Chondrocyte (in vitro differentiated cells): ENCODE data around the gene TBL1Y. TPM values are rescaled to one million over a fixed set of nuclear protein-coding genes. Genes with fewer than 3 reads are reported as not detected.

Experiments
- DNase-seq: peaks from one replicate; pipeline ENCODE4 v3.0.0; 2021; ENCODE audit warnings: mixed read lengths, low spot score
- H3K27ac Mint-ChIP-seq: one replicate; pipeline ENCODE4 v1.8.0; 2021; ENCODE audit warnings: mild to moderate bottlenecking, moderate library complexity, mixed read lengths; ENCODE audit not compliant: unreplicated experiment
- H3K27me3 Mint-ChIP-seq: 2 replicates; pipeline ENCODE4 v1.8.0; 2021; ENCODE audit warnings: low read depth, mixed read lengths
- H3K36me3 Mint-ChIP-seq: 2 replicates; pipeline ENCODE4 v1.8.0; 2021; ENCODE audit warnings: low read depth, mixed read lengths
- H3K4me1 Mint-ChIP-seq: 2 replicates; pipeline ENCODE4 v1.8.0; 2021; ENCODE audit warnings: low read depth, mild to moderate bottlenecking, mixed read lengths
- H3K4me3 Mint-ChIP-seq: one replicate; pipeline ENCODE4 v1.8.0; 2021; ENCODE audit warnings: mild to moderate bottlenecking, moderate library complexity, mixed read lengths; ENCODE audit not compliant: unreplicated experiment
- H3K9me3 Mint-ChIP-seq: 2 replicates; pipeline ENCODE4 v1.8.0; 2021; ENCODE audit warnings: low read depth, mixed read lengths
- CTCF ChIP-seq: fragments of 200-600 bp; sonication (generic); IDR thresholded peaks from 2 replicates; pipeline ENCODE4 v1.5.0; 2021; ENCODE audit warnings: antibody characterized with exemption, mild to moderate bottlenecking, moderate library complexity
- total RNA-seq: library from RNA; stranded (reverse); gene quantifications from 3 replicates; pipeline ENCODE4 v1.2.1, GENCODE V29; 2021

The TBL1Y gene
- total RNA-seq, 1 donor from 2014 or later, result not detected

- no peak overlapping the region for H3K4me3 Mint-ChIP-seq
- H3K9me3 Mint-ChIP-seq, result no peaks in the 10 kb centered on the region
- DNase-seq, result no peak
- no peaks in the 10 kb centered on the region for H3K36me3 Mint-ChIP-seq
- H3K4me1 Mint-ChIP-seq, result no peaks in the 10 kb centered on the region
- H3K27me3 Mint-ChIP-seq, result no peaks in the 10 kb centered on the region
- H3K27ac Mint-ChIP-seq, result no peak overlapping the region
- no peak for TF ChIP-seq CTCF
Measured at GRCh38 chrY:7115871-7116270, 205.4 kb downstream of the TBL1Y start.

GRCh38 chrY:7122202-7122601, 211.7 kb downstream of the TBL1Y start:
- Mint-ChIP-seq H3K4me3 (no peak overlapping the region), H3K27me3 (no peaks in the 10 kb centered on the region), H3K36me3 (no peaks in the 10 kb centered on the region), H3K9me3 (no peaks in the 10 kb centered on the region), H3K27ac (no peak overlapping the region), H3K4me1 (no peaks in the 10 kb centered on the region)
- no peak for TF ChIP-seq CTCF
- no peak for DNase-seq

- Mint-ChIP-seq H3K4me3 (no peak overlapping the region), H3K27ac (no peak overlapping the region), H3K36me3 (no peaks in the 10 kb centered on the region), H3K4me1 (no peaks in the 10 kb centered on the region), H3K27me3 (no peaks in the 10 kb centered on the region), H3K9me3 (no peaks in the 10 kb centered on the region)
- DNase-seq, result no peak
- no peak for TF ChIP-seq CTCF
Measured at GRCh38 chrY:7125136-7126056, 214.9 kb downstream of the TBL1Y start.

- no peaks in the 10 kb centered on the region for H3K27me3 Mint-ChIP-seq
Measured at GRCh38 chrY:7128211-7128610, 217.7 kb downstream of the TBL1Y start.

More at GRCh38 chrY:7128211-7128610, 217.7 kb downstream of the TBL1Y start:
- no peaks in the 10 kb centered on the region for H3K9me3 Mint-ChIP-seq
- no peak for DNase-seq
- no peak overlapping the region for H3K27ac Mint-ChIP-seq
- H3K4me3 Mint-ChIP-seq, result no peak overlapping the region
- H3K4me1 Mint-ChIP-seq, result no peaks in the 10 kb centered on the region
- TF ChIP-seq CTCF, result no peak
- no peaks in the 10 kb centered on the region for H3K36me3 Mint-ChIP-seq

Other genes starting within 250 kb of the TBL1Y start
- gene AMELY, start 1.1 kb downstream of the TBL1Y start, total RNA-seq, result not detected in 3 replicates